HUES64 (cell line): ENCODE results near the gene URI1.

Experiments used
- H3K27ac ChIP-seq: 2 replicates; pipeline ENCODE4 v1.7.0; 2013; ENCODE audit warnings: low read depth, low read length, inconsistent platforms
- H3K27me3 ChIP-seq: 2 replicates; pipeline ENCODE4 v1.6.1; 2013; ENCODE audit warnings: mild to moderate bottlenecking, low read length; ENCODE audit not compliant: insufficient read depth
- H3K36me3 ChIP-seq: 2 replicates; pipeline ENCODE4 v1.6.1; 2013; ENCODE audit warnings: mild to moderate bottlenecking, low read length; ENCODE audit not compliant: insufficient read depth
- H3K4me1 ChIP-seq: 2 replicates; pipeline ENCODE4 v1.6.1; 2013; ENCODE audit warnings: mild to moderate bottlenecking, low read length, moderate library complexity; ENCODE audit not compliant: insufficient read depth
- H3K4me3 ChIP-seq: 2 replicates; pipeline ENCODE4 v1.5.1; 2013; ENCODE audit warnings: mild to moderate bottlenecking, low read length, moderate library complexity
- H3K9ac ChIP-seq: 2 replicates; pipeline ENCODE4 v1.6.1; 2013; ENCODE audit warnings: mild to moderate bottlenecking, low read depth, low read length
- H3K9me3 ChIP-seq: 2 replicates; pipeline ENCODE4 v1.6.1; 2013; ENCODE audit warnings: low read depth, low read length; ENCODE audit not compliant: insufficient read depth
- WGBS: fragments of 150-250, 120-280 bp; methylation state at CpG from one replicate; pipeline ENCODE4 v1.1.7; 2013; ENCODE audit warnings: missing lambda C conversion rate; 5-methylcytosine and 5-hydroxymethylcytosine counted together

Gene URI1

GRCh38 chr19:30060531-30061222, 118.6 kb downstream of the URI1 start:
- no peaks in the 10 kb centered on the region for H3K27me3 ChIP-seq
- no peak overlapping the region for H3K27ac ChIP-seq
- H3K9ac ChIP-seq: no peak overlapping the region
- no peaks in the 10 kb centered on the region for H3K9me3 ChIP-seq
- H3K4me1 ChIP-seq: no peaks in the 10 kb centered on the region
- no peaks in the 10 kb centered on the region for H3K36me3 ChIP-seq
- H3K4me3 ChIP-seq: no peak overlapping the region
- WGBS: 82% methylated on average over 7 of the region's 13 CpGs

GRCh38 chr19:30061223-30062064, 119.4 kb downstream of the URI1 start:
- Histone ChIP-seq H3K27ac (no peak overlapping the region), H3K9ac (no peak overlapping the region), H3K36me3 (no peaks in the 10 kb centered on the region), H3K27me3 (no peaks in the 10 kb centered on the region), H3K9me3 (no peaks in the 10 kb centered on the region), H3K4me1 (no peaks in the 10 kb centered on the region), H3K4me3 (no peak overlapping the region)
- 94% methylated on average over 25 of the region's 26 CpGs for WGBS

GRCh38 chr19:30062065-30062906, 120.2 kb downstream of the URI1 start:
- Histone ChIP-seq H3K9ac (no peak overlapping the region), H3K4me3 (no peak overlapping the region), H3K4me1 (no peaks in the 10 kb centered on the region), H3K36me3 (no peaks in the 10 kb centered on the region), H3K9me3 (no peaks in the 10 kb centered on the region), H3K27ac (no peak overlapping the region), H3K27me3 (no peaks in the 10 kb centered on the region)
- 92% methylated on average over 16 of the region's 16 CpGs for WGBS

GRCh38 chr19:30062907-30063649, 121.0 kb downstream of the URI1 start:
- no peaks in the 10 kb centered on the region for H3K9me3 ChIP-seq
- no peak overlapping the region for H3K27ac ChIP-seq
- 92% methylated on average over 10 of the region's 11 CpGs for WGBS
- H3K4me1 ChIP-seq: no peaks in the 10 kb centered on the region
- no peaks in the 10 kb centered on the region for H3K36me3 ChIP-seq
- H3K27me3 ChIP-seq: no peaks in the 10 kb centered on the region
- no peak overlapping the region for H3K4me3 ChIP-seq
- no peak overlapping the region for H3K9ac ChIP-seq

- H3K27me3 ChIP-seq: no peaks in the 10 kb centered on the region
- H3K9ac ChIP-seq: no peak overlapping the region
- 93% methylated on average over 13 of the region's 13 CpGs for WGBS
- H3K9me3 ChIP-seq: no peaks in the 10 kb centered on the region
- no peak overlapping the region for H3K27ac ChIP-seq
- no peak overlapping the region for H3K4me3 ChIP-seq
- H3K4me1 ChIP-seq: no peaks in the 10 kb centered on the region
- no peaks in the 10 kb centered on the region for H3K36me3 ChIP-seq
Observed at GRCh38 chr19:30063650-30064347, 121.8 kb downstream of the URI1 start.

- H3K36me3 ChIP-seq: no peaks in the 10 kb centered on the region
- H3K27me3 ChIP-seq: no peaks in the 10 kb centered on the region
- no peak overlapping the region for H3K9ac ChIP-seq
- H3K4me1 ChIP-seq: no peaks in the 10 kb centered on the region
- no peak overlapping the region for H3K27ac ChIP-seq
- 87% methylated on average over 19 of the region's 19 CpGs for WGBS
- H3K9me3 ChIP-seq: no peaks in the 10 kb centered on the region
- H3K4me3 ChIP-seq: no peak overlapping the region
Observed at GRCh38 chr19:30064348-30064699, 122.3 kb downstream of the URI1 start.

GRCh38 chr19:30064771-30065494, 122.9 kb downstream of the URI1 start:
- no peak overlapping the region for H3K27ac ChIP-seq
- H3K9me3 ChIP-seq: no peaks in the 10 kb centered on the region
- no peak overlapping the region for H3K4me3 ChIP-seq
- H3K9ac ChIP-seq: no peak overlapping the region
- H3K4me1 ChIP-seq: no peaks in the 10 kb centered on the region
- WGBS: 88% methylated on average over 16 of the region's 16 CpGs
- H3K36me3 ChIP-seq: no peaks in the 10 kb centered on the region
- H3K27me3 ChIP-seq: no peaks in the 10 kb centered on the region

- Histone ChIP-seq H3K9ac (no peak overlapping the region), H3K9me3 (no peaks in the 10 kb centered on the region), H3K27ac (no peak overlapping the region), H3K4me3 (no peak overlapping the region), H3K27me3 (no peaks in the 10 kb centered on the region), H3K36me3 (no peaks in the 10 kb centered on the region), H3K4me1 (no peaks in the 10 kb centered on the region)
- WGBS: 93% methylated on average over 5 of the region's 5 CpGs
Observed at GRCh38 chr19:30065680-30066606, 123.9 kb downstream of the URI1 start.
